Fibroblast of lung (primary cell): ENCODE data around the gene LTBP1. TPM values are rescaled to one million over a fixed set of nuclear protein-coding genes. Genes with fewer than 3 reads are reported as not detected.

Source experiments
- DNase-seq, 2 donors: peaks; one replicate each; pipeline versions ENCODE4 v3.0.0 to v3.0.0-alpha.2; 2010; ENCODE audit warnings: low read depth in 2 of 2
- H2AFZ ChIP-seq: 2 replicates; pipeline ENCODE4 v1.5.1; 2012; ENCODE audit warnings: low read length, control low read depth, inconsistent platforms
- H3K27ac ChIP-seq: 2 replicates; pipeline ENCODE4 v1.5.1; 2011; ENCODE audit warnings: low read length, control low read depth; ENCODE audit not compliant: insufficient read depth
- H3K27me3 ChIP-seq: 2 replicates; pipeline ENCODE4 v1.5.1; 2011; ENCODE audit warnings: mild to moderate bottlenecking, low read length; ENCODE audit not compliant: control insufficient read depth, insufficient read depth
- H3K36me3 ChIP-seq: 2 replicates; pipeline ENCODE4 v1.5.1; 2011; ENCODE audit warnings: low read length; ENCODE audit not compliant: control insufficient read depth, insufficient read depth
- H3K4me1 ChIP-seq: 2 replicates; pipeline ENCODE4 v1.5.1; 2011; ENCODE audit warnings: low read length; ENCODE audit not compliant: control insufficient read depth, insufficient read depth; ENCODE audit errors: extremely low read depth
- H3K4me2 ChIP-seq: 2 replicates; pipeline ENCODE4 v1.5.1; 2011; ENCODE audit warnings: low read length, control low read depth; ENCODE audit not compliant: insufficient read depth; ENCODE audit errors: extremely low read depth
- H3K4me3 ChIP-seq, 4 experiments: fragments of 200-600 bp in 1 of 4; sonication (generic) in 1 of 4; replicated peaks in 1 of 4; 2 replicates each; pipeline ENCODE4 v1.5.1; 2011 to 2016; ENCODE audit warnings: low read length in 4 of 4, low read depth in 3 of 4, mild to moderate bottlenecking in 3 of 4, control low read depth in 2 of 4, inconsistent platforms in 1 of 4, mixed read lengths in 1 of 4; ENCODE audit not compliant: insufficient read depth in 1 of 4; ENCODE audit errors: control extremely low read depth in 1 of 4
- H3K79me2 ChIP-seq: 2 replicates; pipeline ENCODE4 v1.5.1; 2012; ENCODE audit warnings: mild to moderate bottlenecking, low read length, inconsistent platforms; ENCODE audit not compliant: control insufficient read depth, insufficient read depth
- H3K9ac ChIP-seq: 2 replicates; pipeline ENCODE4 v1.5.1; 2011; ENCODE audit warnings: mild to moderate bottlenecking, low read length, control low read depth; ENCODE audit not compliant: insufficient read depth
- H3K9me3 ChIP-seq: 2 replicates; pipeline ENCODE4 v1.5.1; 2012; ENCODE audit warnings: low read depth, low read length; ENCODE audit not compliant: control insufficient read depth, insufficient read depth
- H4K20me1 ChIP-seq: 2 replicates; pipeline ENCODE4 v1.5.1; 2011; ENCODE audit warnings: low read length; ENCODE audit not compliant: control insufficient read depth, insufficient read depth; ENCODE audit errors: extremely low read depth
- CTCF ChIP-seq, 2 donors: IDR thresholded peaks in 1 of 2; conservative IDR thresholded peaks in 1 of 2; 1 replicate in 1 of 2; 2 replicates in 1 of 2; pipeline ENCODE4 v1.5.1; 2011 to 2012; ENCODE audit warnings: low read length in 2 of 2, control low read depth in 1 of 2, inconsistent platforms in 1 of 2, low read depth in 1 of 2, mild to moderate bottlenecking in 1 of 2
- EZH2 ChIP-seq: IDR thresholded peaks from 2 replicates; pipeline ENCODE4 v1.5.1; 2012; ENCODE audit warnings: low read length, control low read depth, mild to moderate bottlenecking; ENCODE audit errors: missing control alignments
- polyA plus RNA-seq, 2 donors: library from polyadenylated mRNA; depleted of rRNA in 1 of 2; stranded (reverse) in 1 of 2; unstranded in 1 of 2; fragments of >200 nt; gene quantifications; 2 replicates each; pipeline ENCODE4 v1.2.1, GENCODE V29; 2011 to 2012; ENCODE audit warnings: missing spikeins in 1 of 2
- total RNA-seq: library from RNA; depleted of rRNA; stranded (reverse); fragments of >200 nt; gene quantifications from 2 replicates; pipeline ENCODE4 v1.2.1, GENCODE V29; 2014

The LTBP1 gene
- total and polyA plus RNA-seq, 2 donors (not counting 1 experiment from before 2014, with no cell fraction given): 254 to 324 TPM

GRCh38 chr2:33205693-33206434, 259.1 kb downstream of the LTBP1 start:
- no peak overlapping the region for H3K4me2 ChIP-seq
- no peak overlapping the region for H3K27ac ChIP-seq
- H3K79me2 ChIP-seq: peaks cover 4% of the 10 kb centered on the region
- no peak overlapping the region for H3K4me3 ChIP-seq
- H3K27me3 ChIP-seq: no peaks in the 10 kb centered on the region
- no peak for DNase-seq
- H3K36me3 ChIP-seq: peaks cover 2% of the 10 kb centered on the region
- no peak overlapping the region for H2AFZ ChIP-seq
- H3K9me3 ChIP-seq: no peaks in the 10 kb centered on the region
- H3K9ac ChIP-seq: no peak overlapping the region
- H3K4me1 ChIP-seq: peaks cover 8% of the 10 kb centered on the region
- TF ChIP-seq CTCF (conservative IDR thresholded peaks at IDR 0.05 in 1 of 2, IDR thresholded peaks at IDR 0.05 in 1 of 2; ENCODE audit: low read depth in 1 of 2, low read length in 2 of 2) (no peak), EZH2 (no peak)
- H4K20me1 ChIP-seq: no peaks in the 10 kb centered on the region

GRCh38 chr2:33207151-33207740, 260.5 kb downstream of the LTBP1 start:
- H3K4me2 ChIP-seq: peak overlapping the region; percentile 2
- no peaks in the 10 kb centered on the region for H3K27me3 ChIP-seq
- H2AFZ ChIP-seq: no peak overlapping the region
- TF ChIP-seq EZH2: no peak
- no peak for TF ChIP-seq CTCF (conservative IDR thresholded peaks at IDR 0.05 in 1 of 2, IDR thresholded peaks at IDR 0.05 in 1 of 2; ENCODE audit: low read depth in 1 of 2, low read length in 2 of 2)
- peaks cover 4% of the 10 kb centered on the region for H3K79me2 ChIP-seq
- H3K36me3 ChIP-seq: peaks cover 2% of the 10 kb centered on the region
- no peak overlapping the region for H3K4me3 ChIP-seq
- DNase-seq: peak in 1 of 2 donors; percentile 45
- H3K27ac ChIP-seq: no peak overlapping the region
- H3K9ac ChIP-seq: no peak overlapping the region
- no peaks in the 10 kb centered on the region for H3K9me3 ChIP-seq
- no peaks in the 10 kb centered on the region for H4K20me1 ChIP-seq
- peaks cover 21% of the 10 kb centered on the region for H3K4me1 ChIP-seq

DNA sequence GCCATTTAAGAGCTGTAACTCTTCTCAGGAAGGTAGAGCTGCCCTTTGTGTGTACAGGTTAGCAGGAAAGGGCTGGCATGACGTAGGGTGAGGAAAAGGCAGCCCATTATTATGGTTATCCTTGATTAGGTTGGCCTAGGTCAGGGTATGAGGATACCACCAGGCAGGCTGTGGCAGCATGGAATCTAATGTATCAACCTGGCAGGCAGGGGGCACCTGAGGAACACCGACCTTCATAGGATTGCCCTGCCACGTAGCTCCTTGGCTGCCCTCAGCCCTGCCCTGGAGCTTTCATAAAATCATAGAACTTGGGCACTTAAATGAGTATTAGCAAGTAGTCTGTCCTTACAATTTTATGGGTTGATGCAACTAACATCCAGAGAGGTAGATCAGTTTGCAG, 261.6 kb downstream of the LTBP1 start:
- Histone ChIP-seq H3K27ac (no peak overlapping the region), H3K36me3 (no peaks in the 10 kb centered on the region), H3K4me2 (no peak overlapping the region), H2AFZ (no peak overlapping the region), H3K79me2 (peaks cover 11% of the 10 kb centered on the region), H3K9me3 (no peaks in the 10 kb centered on the region), H3K4me1 (peaks cover 29% of the 10 kb centered on the region), H3K4me3 (no peak overlapping the region), H3K27me3 (no peaks in the 10 kb centered on the region), H3K9ac (no peak overlapping the region), H4K20me1 (no peaks in the 10 kb centered on the region)
- TF ChIP-seq EZH2 (no peak), CTCF (conservative IDR thresholded peaks at IDR 0.05 in 1 of 2, IDR thresholded peaks at IDR 0.05 in 1 of 2; ENCODE audit: low read depth in 1 of 2, low read length in 2 of 2) (no peak)
- no peak for DNase-seq
